Measurements from ENCODE around the gene SERPINB6.
"Not testable (repeated sequence)": the region's sequence is repeated elsewhere in the genome, so short reads cannot be mapped to it uniquely, and the experiment has no call there.

SERPINB6 gene

GRCh38 chr6:2914318-2914660 lies 57.1 kb downstream of the SERPINB6 start:
- DNase-seq = no peak

DNA sequence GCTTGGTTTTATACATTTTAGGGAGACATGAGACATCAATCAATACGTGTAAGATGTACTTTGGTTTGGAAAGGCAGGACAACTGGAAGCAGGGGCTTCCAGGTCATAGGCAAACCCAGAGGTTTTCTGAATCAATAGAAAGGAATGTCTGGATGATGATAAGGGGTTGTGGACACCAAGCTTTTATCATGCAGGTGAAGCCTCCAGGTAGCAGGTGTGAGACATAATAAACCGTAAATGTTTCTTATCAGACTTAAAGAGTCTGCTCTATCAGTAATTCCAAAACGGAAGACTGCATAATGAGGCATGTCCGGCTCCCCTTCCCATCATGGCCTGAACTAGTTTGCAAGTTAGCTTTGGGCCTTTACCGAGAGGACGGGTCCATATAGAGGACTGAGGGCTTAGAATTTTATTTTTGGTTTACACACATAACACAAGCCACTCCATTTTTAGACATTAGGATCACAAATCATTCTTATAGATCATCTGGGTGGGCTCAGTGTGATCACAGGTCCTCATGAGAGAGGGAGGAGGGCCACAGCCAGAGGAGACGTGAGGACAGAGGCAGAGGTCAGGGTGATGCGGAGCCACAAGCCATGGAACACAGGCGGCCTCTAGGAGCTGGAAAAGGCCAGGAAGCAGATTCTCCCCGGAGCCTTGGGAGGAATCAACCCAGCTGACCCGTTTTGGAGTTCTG lies 57.6 kb downstream of the SERPINB6 start:
- DNase-seq = no peak

DNA sequence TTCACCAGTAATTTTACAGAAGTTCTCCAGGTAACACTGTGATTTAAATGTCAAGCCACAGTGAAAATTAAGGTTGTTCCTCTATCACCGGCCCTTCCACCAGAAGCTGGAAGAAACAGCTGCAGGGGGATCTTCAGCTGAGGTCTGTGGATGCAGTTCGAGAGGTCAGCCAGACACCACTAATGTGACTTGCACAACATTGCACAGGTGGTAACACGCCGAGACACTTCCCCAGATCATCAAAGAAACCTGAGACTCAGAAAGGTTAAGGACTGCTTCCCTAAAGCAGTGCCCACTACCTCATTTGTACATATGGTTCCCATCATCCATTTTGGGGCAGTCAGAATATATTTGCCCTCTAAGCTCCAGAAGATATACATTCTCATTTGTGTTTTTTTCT lies 60.2 kb downstream of the SERPINB6 start:
- no peak for DNase-seq

DNA sequence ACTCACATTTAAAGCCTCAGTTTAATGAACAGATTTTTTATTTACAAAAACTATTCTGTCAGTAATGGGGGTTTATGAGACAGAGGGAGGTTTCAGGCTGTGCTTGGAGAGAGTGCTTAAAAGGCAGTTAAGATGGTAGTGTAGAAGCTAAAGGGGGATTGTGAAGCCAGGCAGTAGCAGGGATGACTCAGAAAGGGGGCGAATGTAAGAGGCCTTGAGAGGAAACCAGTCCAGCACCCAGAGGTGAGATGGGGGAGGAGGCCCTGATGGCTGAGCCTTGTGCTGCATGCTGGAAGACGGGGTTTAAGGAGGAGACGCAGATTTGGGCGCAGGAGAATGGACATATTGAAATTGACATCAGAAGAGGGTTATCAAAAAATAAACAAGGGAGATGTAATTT lies 61.6 kb downstream of the SERPINB6 start:
- DNase-seq = no peak

GRCh38 chr6:2909051-2909606 lies 62.2 kb downstream of the SERPINB6 start:
- not testable (repeated sequence) for DNase-seq

- not testable (repeated sequence) for DNase-seq
Observed at GRCh38 chr6:2908516-2908915, 62.9 kb downstream of the SERPINB6 start.

- not testable (repeated sequence) for DNase-seq
Observed at GRCh38 chr6:2903411-2904185, 67.8 kb downstream of the SERPINB6 start.

DNA sequence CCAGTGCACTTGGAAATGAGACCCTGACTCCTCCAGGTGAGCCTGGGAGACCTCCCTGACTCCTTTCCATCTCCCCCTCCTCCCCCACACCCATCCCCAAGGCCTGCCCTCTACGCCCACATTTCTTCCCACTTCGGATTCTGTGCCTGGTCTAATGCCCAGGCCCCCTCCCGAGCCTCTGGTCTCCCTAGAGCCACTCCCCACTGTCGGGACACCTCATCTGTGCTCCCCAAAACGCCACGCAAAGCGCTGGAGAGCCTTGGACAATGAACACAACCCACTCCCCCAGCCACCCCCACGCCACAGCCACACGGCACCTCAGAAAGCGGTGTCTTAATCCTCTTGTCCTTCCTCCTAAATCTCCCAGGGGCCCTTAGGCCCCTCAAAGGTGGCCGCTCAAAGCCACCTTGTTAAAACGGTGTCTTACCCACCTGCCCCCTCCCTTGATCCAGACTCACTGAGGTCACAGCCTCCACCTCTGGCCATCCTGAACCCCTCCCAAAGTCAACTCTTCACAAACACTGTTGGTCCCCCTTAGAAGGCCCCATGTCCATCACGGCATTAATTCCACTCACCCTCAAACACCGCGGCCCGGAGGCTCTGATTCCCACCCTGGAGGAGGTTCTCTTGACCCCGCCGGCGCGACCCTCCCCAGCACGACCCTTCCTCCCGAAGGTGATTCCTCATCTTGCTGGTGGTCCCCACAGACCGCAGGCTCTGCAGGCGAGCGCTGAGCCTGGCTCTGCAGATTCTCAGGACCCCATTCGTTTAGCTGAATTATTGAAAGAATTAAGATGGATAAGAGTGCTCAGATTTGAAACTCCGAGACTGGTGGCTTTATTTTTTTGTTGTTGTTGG lies 69.5 kb downstream of the SERPINB6 start:
- peak; percentile 8 for DNase-seq

- DNase-seq = peak; percentile 11
Observed at GRCh38 chr6:2900821-2901644, 70.3 kb downstream of the SERPINB6 start.

GRCh38 chr6:2900221-2900807 lies 71.1 kb downstream of the SERPINB6 start:
- DNase-seq = no peak

DNA sequence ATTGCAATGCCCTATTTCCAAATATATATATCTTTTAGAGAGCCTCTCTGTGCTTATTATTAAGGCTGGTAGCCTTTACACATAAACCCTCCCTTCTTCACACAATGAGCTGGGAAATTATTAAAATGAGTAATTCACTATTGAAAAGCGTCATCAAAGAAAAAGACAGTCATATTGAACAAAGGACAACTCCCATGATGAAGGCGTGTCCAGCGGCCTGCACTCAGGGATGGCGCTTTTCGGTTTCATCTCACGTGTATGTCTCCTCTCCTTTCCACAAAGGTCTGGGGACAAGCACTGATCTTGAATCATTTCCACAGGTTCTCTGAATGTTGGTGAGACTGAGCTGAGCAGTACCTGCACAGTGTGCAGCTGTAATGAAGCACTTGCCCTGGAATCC lies 71.8 kb downstream of the SERPINB6 start:
- no peak for DNase-seq

Measured in right kidney (tissue), 1 donor.